K562 (cell line): ENCODE results near the gene ZBTB46. TPM values are rescaled to one million over a fixed set of nuclear protein-coding genes. Genes with fewer than 3 reads are reported as not detected.
A peak's percentile ranks its signal among the peaks of the same experiment; 100 is the strongest.

Source experiments
- ATAC-seq: fragments of 200-7000 bp; cut with Tn5 transposase; 3 replicates; pipeline ENCODE4 v1.9.1; 2020; ENCODE audit warnings: moderate library complexity
- BruUV-seq: library from RNA; stranded (reverse); fragments of 400-500 nt; replicated peaks from 2 replicates; lab custom pipeline; 2021; lab: Mats Ljungman, UMichigan
- CTCF ChIA-PET: fragments of 300-600 bp; formaldehyde crosslinking; extraction: SDS; loops from one replicate; lab custom pipeline; 2021; ENCODE audit warnings: low intra/inter-chr PET ratio; lab: Yijun Ruan, JAX
- POLR2A ChIA-PET: fragments of 300-600, 350-650 bp; sonication (Branson Sonifier 250); formaldehyde crosslinking; extraction: SDS; loops from one replicate; lab custom pipeline; 2021; ENCODE audit warnings: antibody characterized with exemption, inconsistent platforms; lab: Yijun Ruan, JAX
- DNase-seq, 4 experiments: peaks; one replicate each; pipeline versions ENCODE4 v3.0.0 to v3.0.0-alpha.2; 2011 to 2018; ENCODE audit warnings: low spot score in 3 of 4, mixed read lengths in 3 of 4; ENCODE audit errors: extremely low read depth in 1 of 4
- FAIRE-seq: peaks from 2 replicates; lab custom pipeline; 2011; peaks lifted over from hg19 to GRCh38; lab: Jason Lieb, UNC
- H2AFZ ChIP-seq: 2 replicates; pipeline ENCODE4 v1.6.0; 2011; ENCODE audit warnings: low read depth, low read length, control low read depth, inconsistent platforms
- H3K27ac ChIP-seq: fragments of 200-600 bp; 3 replicates; pipeline ENCODE4 v1.8.0; 2011; ENCODE audit warnings: low read depth, mild to moderate bottlenecking, control low read depth, inconsistent platforms, low read length, moderate library complexity, mixed read lengths; ENCODE audit errors: extremely low read depth
- H3K27me3 ChIP-seq, 2 experiments: fragments of 300-600 bp in 1 of 2; 2 replicates in 1 of 2; 3 replicates in 1 of 2; pipeline versions ENCODE4 v1.6.0 to v1.8.0; 2011; ENCODE audit warnings: inconsistent platforms in 2 of 2, low read length in 2 of 2, mild to moderate bottlenecking in 1 of 2, mixed read lengths in 1 of 2, moderate library complexity in 1 of 2; ENCODE audit not compliant: control insufficient read depth in 2 of 2, insufficient read depth in 2 of 2
- H3K36me3 ChIP-seq: fragments of 300-600 bp; 3 replicates; pipeline ENCODE4 v1.8.0; 2011; ENCODE audit warnings: mild to moderate bottlenecking, low read length, inconsistent platforms; ENCODE audit not compliant: control insufficient read depth, insufficient read depth
- H3K4me1 ChIP-seq, 2 experiments: fragments of 200-600 bp in 1 of 2; replicated peaks in 1 of 2; 2 replicates in 1 of 2; 3 replicates in 1 of 2; pipeline versions ENCODE4 v1.5.1 to v1.8.0; 2011; ENCODE audit warnings: inconsistent platforms in 2 of 2, low read length in 2 of 2, mild to moderate bottlenecking in 1 of 2, mixed read lengths in 1 of 2, moderate library complexity in 1 of 2; ENCODE audit not compliant: control insufficient read depth in 2 of 2, insufficient read depth in 2 of 2
- H3K4me2 ChIP-seq: 2 replicates; pipeline ENCODE4 v1.6.1; 2011; ENCODE audit warnings: low read length, control low read depth, inconsistent platforms, mixed read lengths; ENCODE audit not compliant: insufficient read depth
- H3K4me3 ChIP-seq: fragments of 200-600 bp; sonication (generic), shearing (Covaris generic); 2 replicates; pipeline ENCODE4 v1.5.1; 2016; ENCODE audit warnings: control low read depth, inconsistent platforms
- H3K79me2 ChIP-seq: fragments of 200-600 bp; 3 replicates; pipeline ENCODE4 v1.8.0; 2011; ENCODE audit warnings: low read length, inconsistent platforms; ENCODE audit not compliant: control insufficient read depth, insufficient read depth
- H3K9ac ChIP-seq, 2 experiments: 2 replicates each; pipeline versions ENCODE4 v1.6.0 to v1.6.1; 2011; ENCODE audit warnings: low read depth in 2 of 2, low read length in 2 of 2, control low read depth in 1 of 2, inconsistent platforms in 1 of 2, mild to moderate bottlenecking in 1 of 2, mixed read lengths in 1 of 2; ENCODE audit not compliant: insufficient read depth in 1 of 2
- H3K9me1 ChIP-seq: one replicate; pipeline ENCODE4 v1.6.0; 2011; ENCODE audit warnings: inconsistent platforms, mild to moderate bottlenecking, low read length, moderate library complexity; ENCODE audit not compliant: control insufficient read depth, insufficient read depth
- H3K9me3 ChIP-seq: replicated peaks from 2 replicates; pipeline ENCODE4 v1.5.1; 2011; ENCODE audit warnings: low read depth, low read length, inconsistent platforms; ENCODE audit not compliant: control insufficient read depth, insufficient read depth
- H4K20me1 ChIP-seq: replicated peaks from 2 replicates; pipeline ENCODE4 v1.6.1; 2011; ENCODE audit warnings: low read length, inconsistent platforms, mixed read lengths; ENCODE audit not compliant: control insufficient read depth, insufficient read depth
- BDP1 ChIP-seq: IDR thresholded peaks from 3 replicates; pipeline ENCODE4 v1.6.1; 2011; ENCODE audit not compliant: insufficient read length, insufficient read depth
- HMGN3 ChIP-seq: IDR thresholded peaks from 2 replicates; pipeline ENCODE4 v1.6.1; 2011; ENCODE audit warnings: borderline replicate concordance, low read depth, mild to moderate bottlenecking, mixed read lengths, low read length; ENCODE audit not compliant: insufficient read length; ENCODE audit errors: extremely low read depth
- POLR3G ChIP-seq: IDR thresholded peaks from 2 replicates; pipeline ENCODE4 v1.6.1; 2011; ENCODE audit not compliant: insufficient read length, insufficient replicate concordance; ENCODE audit errors: extremely low read depth
- XRCC5 ChIP-seq: fragments of 200-400 bp; formaldehyde crosslinking; IDR thresholded peaks from 2 replicates; pipeline ENCODE4 v1.6.1; 2017; ENCODE audit warnings: low read depth, mild to moderate bottlenecking, low read length
- WGBS: fragments of 100-300 bp; shearing (Covaris generic); methylation state at CpG from one replicate; pipeline ENCODE4 v1.1.6; 2016; ENCODE audit warnings: low coverage, mixed read lengths; ENCODE audit not compliant: insufficient coverage; ENCODE audit errors: missing lambda C conversion rate; 5-methylcytosine and 5-hydroxymethylcytosine counted together
- in situ Hi-C: fragments of 300-500 bp; cut with MboI; formaldehyde crosslinking; loops from 4 replicates; pipeline ENCODE4 v1.15.0; 2018; ENCODE audit warnings: inconsistent platforms, mixed read lengths
- intact Hi-C: fragments of 100-400 bp; cut with micrococcal nuclease; formaldehyde crosslinking; loops from 2 replicates; pipeline ENCODE4 v1.14.2; 2022
- polyA plus RNA-seq, 8 experiments: library from polyadenylated mRNA; depleted of rRNA in 4 of 8; stranded (reverse) in 5 of 8; unstranded in 3 of 8; fragments of >200 nt; fragmentation: Nextera tagmentation in 2 of 8; fragmentation: Illumina TruSeq in 1 of 8; extraction: Ambion mirVana in 2 of 8; extraction: Trizol in 1 of 8; gene quantifications; 2 replicates each; pipeline versions ENCODE4 v1.2.1 to v1.2.3, GENCODE V29; 2011 to 2014; ENCODE audit warnings: inconsistent platforms in 1 of 8, missing spikeins in 1 of 8
- total RNA-seq, 7 experiments: library from RNA; depleted of rRNA in 6 of 7; stranded (reverse); fragments of >200 nt in 6 of 7; fragmentation: Illumina TruSeq in 2 of 7; extraction: Trizol in 2 of 7; gene quantifications; 2 replicates each; pipeline versions ENCODE4 v1.2.1 to v1.2.3, GENCODE V29; 2011 to 2021; ENCODE audit warnings: low replicate concordance in 1 of 7
- TF ChIP-seq, protein P1 (sequence below): fragments of 250-450 bp; sonication (Bioruptor Pico); IDR thresholded peaks from 2 replicates; pipeline ENCODE4 v1.8.0; 2022; ENCODE audit warnings: moderate library complexity, mild to moderate bottlenecking, inconsistent platforms
- TF ChIP-seq, protein P2 (sequence below): IDR thresholded peaks from 3 replicates; pipeline ENCODE4 v1.6.1; 2011; ENCODE audit warnings: borderline replicate concordance, mild to moderate bottlenecking, moderate library complexity; ENCODE audit not compliant: insufficient read length; ENCODE audit errors: extremely low read depth
- TF ChIP-seq, protein P3 (sequence below): fragments of 250-450 bp; sonication (Bioruptor Pico); IDR thresholded peaks from 2 replicates; pipeline ENCODE4 v1.4.0; 2020; ENCODE audit warnings: mild to moderate bottlenecking
- TF ChIP-seq, protein P4 (sequence below): sonication (generic); formaldehyde crosslinking; IDR thresholded peaks from 2 replicates; pipeline ENCODE4 v1.8.0; 2023; ENCODE audit warnings: missing genetic modification reagents, mild to moderate bottlenecking, borderline replicate concordance

Gene ZBTB46
- total and polyA plus RNA-seq, 9 of the 15 experiments (the other 6 are each of a cell fraction or from before 2014, with no cell fraction given), result 0.29 to 4.1 (median 1.1) TPM

GRCh38 chr20:63843222-63843621 lies 12.2 kb upstream of the ZBTB46 start:
- H2AFZ ChIP-seq, result no peak overlapping the region
- ChIA-PET CTCF (no interaction called here), POLR2A (no interaction called here)
- no peak for ATAC-seq
- no peak overlapping the region for H3K27ac ChIP-seq
- H3K36me3 ChIP-seq, result no peaks in the 10 kb centered on the region
- no peaks in the 10 kb centered on the region for H4K20me1 ChIP-seq
- H3K9me3 ChIP-seq, result no peaks in the 10 kb centered on the region
- H3K79me2 ChIP-seq, result no peaks in the 10 kb centered on the region; the same call in 2 of the 3 replicates
- no peak overlapping the region for H3K4me3 ChIP-seq
- no TSS peak for BruUV-seq
- peaks cover 22 to 53% of the 10 kb centered on the region in 2 experiments for H3K4me1 ChIP-seq
- FAIRE-seq, result no peak
- H3K4me2 ChIP-seq, result no peak overlapping the region
- intact Hi-C loops (no loop called here), in situ Hi-C loops (no loop called here)
- DNase-seq, result no peak
- H3K27me3 ChIP-seq, result no peaks in the 10 kb centered on the region
- H3K9me1 ChIP-seq, result peaks cover 2% of the 10 kb centered on the region
- H3K9ac ChIP-seq, result peak overlapping the region in 1 of 2 experiments; percentile 27; a peak in 1 of 4 replicates
- 27% methylated on average over 12 of the region's 12 CpGs for WGBS
- TF ChIP-seq BDP1 (no peak), POLR3G (no peak), XRCC5 (no peak), HMGN3 (no peak)
- TF ChIP-seq, protein P1, sequence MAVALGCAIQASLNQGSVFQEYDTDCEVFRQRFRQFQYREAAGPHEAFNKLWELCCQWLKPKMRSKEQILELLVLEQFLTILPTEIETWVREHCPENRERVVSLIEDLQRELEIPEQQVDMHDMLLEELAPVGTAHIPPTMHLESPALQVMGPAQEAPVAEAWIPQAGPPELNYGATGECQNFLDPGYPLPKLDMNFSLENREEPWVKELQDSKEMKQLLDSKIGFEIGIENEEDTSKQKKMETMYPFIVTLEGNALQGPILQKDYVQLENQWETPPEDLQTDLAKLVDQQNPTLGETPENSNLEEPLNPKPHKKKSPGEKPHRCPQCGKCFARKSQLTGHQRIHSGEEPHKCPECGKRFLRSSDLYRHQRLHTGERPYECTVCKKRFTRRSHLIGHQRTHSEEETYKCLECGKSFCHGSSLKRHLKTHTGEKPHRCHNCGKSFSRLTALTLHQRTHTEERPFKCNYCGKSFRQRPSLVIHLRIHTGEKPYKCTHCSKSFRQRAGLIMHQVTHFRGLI (CRISPR knock-in tag), result no peak
- TF ChIP-seq, protein P2, sequence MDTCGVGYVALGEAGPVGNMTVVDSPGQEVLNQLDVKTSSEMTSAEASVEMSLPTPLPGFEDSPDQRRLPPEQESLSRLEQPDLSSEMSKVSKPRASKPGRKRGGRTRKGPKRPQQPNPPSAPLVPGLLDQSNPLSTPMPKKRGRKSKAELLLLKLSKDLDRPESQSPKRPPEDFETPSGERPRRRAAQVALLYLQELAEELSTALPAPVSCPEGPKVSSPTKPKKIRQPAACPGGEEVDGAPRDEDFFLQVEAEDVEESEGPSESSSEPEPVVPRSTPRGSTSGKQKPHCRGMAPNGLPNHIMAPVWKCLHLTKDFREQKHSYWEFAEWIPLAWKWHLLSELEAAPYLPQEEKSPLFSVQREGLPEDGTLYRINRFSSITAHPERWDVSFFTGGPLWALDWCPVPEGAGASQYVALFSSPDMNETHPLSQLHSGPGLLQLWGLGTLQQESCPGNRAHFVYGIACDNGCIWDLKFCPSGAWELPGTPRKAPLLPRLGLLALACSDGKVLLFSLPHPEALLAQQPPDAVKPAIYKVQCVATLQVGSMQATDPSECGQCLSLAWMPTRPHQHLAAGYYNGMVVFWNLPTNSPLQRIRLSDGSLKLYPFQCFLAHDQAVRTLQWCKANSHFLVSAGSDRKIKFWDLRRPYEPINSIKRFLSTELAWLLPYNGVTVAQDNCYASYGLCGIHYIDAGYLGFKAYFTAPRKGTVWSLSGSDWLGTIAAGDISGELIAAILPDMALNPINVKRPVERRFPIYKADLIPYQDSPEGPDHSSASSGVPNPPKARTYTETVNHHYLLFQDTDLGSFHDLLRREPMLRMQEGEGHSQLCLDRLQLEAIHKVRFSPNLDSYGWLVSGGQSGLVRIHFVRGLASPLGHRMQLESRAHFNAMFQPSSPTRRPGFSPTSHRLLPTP, result no peak
- TF ChIP-seq, protein P3, sequence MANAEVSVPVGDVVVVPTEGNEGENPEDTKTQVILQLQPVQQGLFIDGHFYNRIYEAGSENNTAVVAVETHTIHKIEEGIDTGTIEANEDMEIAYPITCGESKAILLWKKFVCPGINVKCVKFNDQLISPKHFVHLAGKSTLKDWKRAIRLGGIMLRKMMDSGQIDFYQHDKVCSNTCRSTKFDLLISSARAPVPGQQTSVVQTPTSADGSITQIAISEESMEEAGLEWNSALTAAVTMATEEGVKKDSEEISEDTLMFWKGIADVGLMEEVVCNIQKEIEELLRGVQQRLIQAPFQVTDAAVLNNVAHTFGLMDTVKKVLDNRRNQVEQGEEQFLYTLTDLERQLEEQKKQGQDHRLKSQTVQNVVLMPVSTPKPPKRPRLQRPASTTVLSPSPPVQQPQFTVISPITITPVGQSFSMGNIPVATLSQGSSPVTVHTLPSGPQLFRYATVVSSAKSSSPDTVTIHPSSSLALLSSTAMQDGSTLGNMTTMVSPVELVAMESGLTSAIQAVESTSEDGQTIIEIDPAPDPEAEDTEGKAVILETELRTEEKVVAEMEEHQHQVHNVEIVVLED, result no peak
- TF ChIP-seq, protein P4, sequence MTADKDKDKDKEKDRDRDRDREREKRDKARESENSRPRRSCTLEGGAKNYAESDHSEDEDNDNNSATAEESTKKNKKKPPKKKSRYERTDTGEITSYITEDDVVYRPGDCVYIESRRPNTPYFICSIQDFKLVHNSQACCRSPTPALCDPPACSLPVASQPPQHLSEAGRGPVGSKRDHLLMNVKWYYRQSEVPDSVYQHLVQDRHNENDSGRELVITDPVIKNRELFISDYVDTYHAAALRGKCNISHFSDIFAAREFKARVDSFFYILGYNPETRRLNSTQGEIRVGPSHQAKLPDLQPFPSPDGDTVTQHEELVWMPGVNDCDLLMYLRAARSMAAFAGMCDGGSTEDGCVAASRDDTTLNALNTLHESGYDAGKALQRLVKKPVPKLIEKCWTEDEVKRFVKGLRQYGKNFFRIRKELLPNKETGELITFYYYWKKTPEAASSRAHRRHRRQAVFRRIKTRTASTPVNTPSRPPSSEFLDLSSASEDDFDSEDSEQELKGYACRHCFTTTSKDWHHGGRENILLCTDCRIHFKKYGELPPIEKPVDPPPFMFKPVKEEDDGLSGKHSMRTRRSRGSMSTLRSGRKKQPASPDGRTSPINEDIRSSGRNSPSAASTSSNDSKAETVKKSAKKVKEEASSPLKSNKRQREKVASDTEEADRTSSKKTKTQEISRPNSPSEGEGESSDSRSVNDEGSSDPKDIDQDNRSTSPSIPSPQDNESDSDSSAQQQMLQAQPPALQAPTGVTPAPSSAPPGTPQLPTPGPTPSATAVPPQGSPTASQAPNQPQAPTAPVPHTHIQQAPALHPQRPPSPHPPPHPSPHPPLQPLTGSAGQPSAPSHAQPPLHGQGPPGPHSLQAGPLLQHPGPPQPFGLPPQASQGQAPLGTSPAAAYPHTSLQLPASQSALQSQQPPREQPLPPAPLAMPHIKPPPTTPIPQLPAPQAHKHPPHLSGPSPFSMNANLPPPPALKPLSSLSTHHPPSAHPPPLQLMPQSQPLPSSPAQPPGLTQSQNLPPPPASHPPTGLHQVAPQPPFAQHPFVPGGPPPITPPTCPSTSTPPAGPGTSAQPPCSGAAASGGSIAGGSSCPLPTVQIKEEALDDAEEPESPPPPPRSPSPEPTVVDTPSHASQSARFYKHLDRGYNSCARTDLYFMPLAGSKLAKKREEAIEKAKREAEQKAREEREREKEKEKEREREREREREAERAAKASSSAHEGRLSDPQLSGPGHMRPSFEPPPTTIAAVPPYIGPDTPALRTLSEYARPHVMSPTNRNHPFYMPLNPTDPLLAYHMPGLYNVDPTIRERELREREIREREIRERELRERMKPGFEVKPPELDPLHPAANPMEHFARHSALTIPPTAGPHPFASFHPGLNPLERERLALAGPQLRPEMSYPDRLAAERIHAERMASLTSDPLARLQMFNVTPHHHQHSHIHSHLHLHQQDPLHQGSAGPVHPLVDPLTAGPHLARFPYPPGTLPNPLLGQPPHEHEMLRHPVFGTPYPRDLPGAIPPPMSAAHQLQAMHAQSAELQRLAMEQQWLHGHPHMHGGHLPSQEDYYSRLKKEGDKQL (CRISPR knock-in tag), result no peak
